ENCODE data around the gene C3orf70. TPM values are rescaled to one million over a fixed set of nuclear protein-coding genes. Genes with fewer than 3 reads are reported as not detected.

The C3orf70 gene
- total RNA-seq, 6 experiments from 2014 or later = 0.06 to 0.69 (median 0.30) TPM

DNA sequence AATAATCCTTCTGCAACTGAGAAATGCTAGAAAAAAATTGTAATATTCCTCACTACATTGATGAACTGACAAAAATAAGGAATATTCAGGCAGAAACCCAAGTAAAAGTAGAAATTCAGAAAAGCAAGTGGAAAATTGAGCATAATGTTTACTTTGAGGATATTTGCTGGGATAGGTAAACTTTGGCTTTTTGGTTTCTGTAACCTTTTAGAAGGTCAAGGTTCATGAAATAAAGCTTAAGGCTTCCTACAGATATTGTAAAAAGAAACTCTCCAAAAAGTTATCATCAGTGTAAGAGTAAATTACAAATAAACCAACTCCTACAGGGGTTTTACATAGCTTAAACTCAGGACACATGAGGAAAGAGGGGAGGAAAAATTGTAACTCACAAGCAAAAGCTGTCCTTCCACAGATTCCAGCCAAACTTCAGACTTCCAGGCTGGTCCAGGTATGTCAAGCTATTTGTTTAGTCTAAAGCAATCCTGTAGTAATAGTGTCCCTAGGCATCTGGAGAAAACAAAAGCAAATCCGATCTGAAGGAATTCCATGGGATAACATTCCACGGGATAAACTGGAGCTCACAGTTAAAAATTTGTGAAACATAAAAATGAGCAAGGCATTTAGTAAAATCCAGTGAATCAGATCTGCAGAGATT, 21.1 kb downstream of the C3orf70 start:
- no peak overlapping the region for H3K27ac ChIP-seq
- 47% methylated on average over 2 of the region's 2 CpGs for WGBS (ENCODE audit: insufficient coverage, low coverage, low lambda C conversion rate, missing lambda C conversion rate)
- ATAC-seq = peak; percentile 41 to 69 (median 56)

DNA sequence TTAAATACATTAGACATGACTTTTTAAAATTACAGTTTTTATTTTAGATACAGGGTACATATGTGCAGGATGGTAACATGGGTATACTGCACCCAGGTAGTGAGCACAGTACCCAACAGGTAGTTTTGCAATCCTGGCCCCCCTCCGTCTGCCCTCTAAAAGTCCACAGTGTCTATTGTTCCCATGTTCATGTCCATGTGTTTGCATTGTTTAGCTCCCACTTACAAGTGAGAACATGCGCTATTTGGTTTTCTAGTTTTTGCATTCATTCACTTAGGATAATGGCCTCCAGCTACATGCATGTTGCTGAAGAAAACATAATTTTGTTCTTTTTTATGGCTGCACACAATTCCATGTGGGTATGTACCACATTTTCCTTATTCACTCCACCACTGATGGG, 23.8 kb downstream of the C3orf70 start:
- H3K9me3 ChIP-seq = no peaks in the 10 kb centered on the region
- H3K36me3 ChIP-seq = no peaks in the 10 kb centered on the region
- H3K27me3 ChIP-seq = no peaks in the 10 kb centered on the region
- peaks cover 0 to 8% (median 0%) of the 10 kb centered on the region in 4 donors for H3K4me1 ChIP-seq
- TF ChIP-seq, protein P1, sequence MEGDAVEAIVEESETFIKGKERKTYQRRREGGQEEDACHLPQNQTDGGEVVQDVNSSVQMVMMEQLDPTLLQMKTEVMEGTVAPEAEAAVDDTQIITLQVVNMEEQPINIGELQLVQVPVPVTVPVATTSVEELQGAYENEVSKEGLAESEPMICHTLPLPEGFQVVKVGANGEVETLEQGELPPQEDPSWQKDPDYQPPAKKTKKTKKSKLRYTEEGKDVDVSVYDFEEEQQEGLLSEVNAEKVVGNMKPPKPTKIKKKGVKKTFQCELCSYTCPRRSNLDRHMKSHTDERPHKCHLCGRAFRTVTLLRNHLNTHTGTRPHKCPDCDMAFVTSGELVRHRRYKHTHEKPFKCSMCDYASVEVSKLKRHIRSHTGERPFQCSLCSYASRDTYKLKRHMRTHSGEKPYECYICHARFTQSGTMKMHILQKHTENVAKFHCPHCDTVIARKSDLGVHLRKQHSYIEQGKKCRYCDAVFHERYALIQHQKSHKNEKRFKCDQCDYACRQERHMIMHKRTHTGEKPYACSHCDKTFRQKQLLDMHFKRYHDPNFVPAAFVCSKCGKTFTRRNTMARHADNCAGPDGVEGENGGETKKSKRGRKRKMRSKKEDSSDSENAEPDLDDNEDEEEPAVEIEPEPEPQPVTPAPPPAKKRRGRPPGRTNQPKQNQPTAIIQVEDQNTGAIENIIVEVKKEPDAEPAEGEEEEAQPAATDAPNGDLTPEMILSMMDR (IDR thresholded peaks at IDR 0.05) = no peak
- no peak for TF ChIP-seq POLR2A (IDR thresholded peaks at IDR 0.05)
- H3K4me3 ChIP-seq = no peak overlapping the region
- no peak for ATAC-seq
- 83% methylated on average over 2 of the region's 2 CpGs for WGBS (ENCODE audit: insufficient coverage, low coverage, low lambda C conversion rate, missing lambda C conversion rate)
- intact Hi-C loops (cut with DNase I) = no loop called here
- no peak overlapping the region for H3K27ac ChIP-seq
- DNase-seq = no peak

More for the DNA sequence above, 21.1 kb downstream of the C3orf70 start:
- intact Hi-C loops (cut with DNase I) = no loop called here
- no peaks in the 10 kb centered on the region for H3K36me3 ChIP-seq
- DNase-seq = no peak
- no peak for TF ChIP-seq POLR2A (IDR thresholded peaks at IDR 0.05)
- TF ChIP-seq, protein P1 (IDR thresholded peaks at IDR 0.05) = no peak
- H3K9me3 ChIP-seq = no peaks in the 10 kb centered on the region
- no peaks in the 10 kb centered on the region for H3K27me3 ChIP-seq
- no peak overlapping the region for H3K4me3 ChIP-seq
- H3K4me1 ChIP-seq = peaks cover 0 to 8% (median 0%) of the 10 kb centered on the region in 4 donors

DNA sequence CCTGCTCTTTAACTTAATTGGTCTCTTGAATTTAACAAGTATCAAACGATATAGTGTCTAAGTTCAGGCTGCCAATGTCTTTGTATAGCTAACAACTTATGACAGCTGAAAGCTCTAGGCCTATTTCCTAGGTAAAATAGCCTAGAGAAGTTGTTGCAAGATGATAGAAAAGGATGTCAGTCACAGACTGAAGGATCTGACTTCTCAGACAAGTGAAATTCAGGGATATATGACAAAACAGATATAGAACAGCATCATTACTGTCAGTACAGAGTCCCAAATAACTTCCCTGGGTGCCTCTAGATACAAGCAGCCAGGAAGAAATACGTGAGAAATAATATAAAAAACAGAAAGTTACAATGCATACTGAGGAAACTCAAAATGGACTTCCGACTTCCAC, 26.7 kb downstream of the C3orf70 start:
- no peaks in the 10 kb centered on the region for H3K27me3 ChIP-seq
- TF ChIP-seq, protein P1 (IDR thresholded peaks at IDR 0.05) = no peak
- no peak for TF ChIP-seq POLR2A (IDR thresholded peaks at IDR 0.05)
- H3K27ac ChIP-seq = no peak overlapping the region
- 74% methylated on average over 3 of the region's 3 CpGs for WGBS (ENCODE audit: insufficient coverage, low coverage, low lambda C conversion rate, missing lambda C conversion rate)
- H3K4me1 ChIP-seq = peaks cover 0 to under 1% (median 0%) of the 10 kb centered on the region in 4 donors
- H3K4me3 ChIP-seq = no peak overlapping the region
- no peak for DNase-seq
- intact Hi-C loops (cut with DNase I) = no loop called here
- no peak for ATAC-seq
- H3K36me3 ChIP-seq = no peaks in the 10 kb centered on the region
- H3K9me3 ChIP-seq = no peaks in the 10 kb centered on the region

DNA sequence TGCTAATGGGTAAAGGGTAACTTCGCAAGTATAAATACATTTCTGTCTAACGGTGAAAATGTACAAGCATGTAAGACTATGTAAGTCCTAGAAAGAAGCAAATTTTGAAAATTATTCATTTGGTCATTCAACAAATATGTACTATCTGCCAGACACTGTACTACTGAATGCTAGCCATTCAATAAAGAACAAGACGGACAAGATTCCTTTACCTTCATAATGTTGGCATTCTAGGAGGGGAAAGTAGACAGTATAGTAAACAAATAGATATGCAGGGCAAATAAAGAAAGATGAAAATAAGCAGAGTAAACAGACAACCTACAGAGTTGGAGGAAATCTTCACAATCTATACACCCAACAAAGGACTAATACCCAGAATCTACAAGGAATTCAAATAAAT, 32.7 kb downstream of the C3orf70 start:
- TF ChIP-seq POLR2A (IDR thresholded peaks at IDR 0.05) = no peak
- TF ChIP-seq, protein P1 (IDR thresholded peaks at IDR 0.05) = no peak
- 77% methylated on average over 3 of the region's 3 CpGs for WGBS (ENCODE audit: insufficient coverage, low coverage, low lambda C conversion rate, missing lambda C conversion rate)
- Histone ChIP-seq H3K9me3 (no peaks in the 10 kb centered on the region), H3K4me1 (no peaks in the 10 kb centered on the region), H3K36me3 (no peaks in the 10 kb centered on the region), H3K27me3 (no peaks in the 10 kb centered on the region), H3K4me3 (no peak overlapping the region), H3K27ac (no peak overlapping the region)
- intact Hi-C loops (cut with DNase I) = no loop called here
- no peak for ATAC-seq
- DNase-seq = no peak

Data from right lobe of liver (tissue), 6 donors.